Measurements from ENCODE around the gene MORN4.
A peak's percentile ranks its signal among the peaks of the same experiment; 100 is the strongest.
"Not testable (repeated sequence)": the region's sequence is repeated elsewhere in the genome, so short reads cannot be mapped to it uniquely, and the experiment has no call there.

The MORN4 gene

DNA sequence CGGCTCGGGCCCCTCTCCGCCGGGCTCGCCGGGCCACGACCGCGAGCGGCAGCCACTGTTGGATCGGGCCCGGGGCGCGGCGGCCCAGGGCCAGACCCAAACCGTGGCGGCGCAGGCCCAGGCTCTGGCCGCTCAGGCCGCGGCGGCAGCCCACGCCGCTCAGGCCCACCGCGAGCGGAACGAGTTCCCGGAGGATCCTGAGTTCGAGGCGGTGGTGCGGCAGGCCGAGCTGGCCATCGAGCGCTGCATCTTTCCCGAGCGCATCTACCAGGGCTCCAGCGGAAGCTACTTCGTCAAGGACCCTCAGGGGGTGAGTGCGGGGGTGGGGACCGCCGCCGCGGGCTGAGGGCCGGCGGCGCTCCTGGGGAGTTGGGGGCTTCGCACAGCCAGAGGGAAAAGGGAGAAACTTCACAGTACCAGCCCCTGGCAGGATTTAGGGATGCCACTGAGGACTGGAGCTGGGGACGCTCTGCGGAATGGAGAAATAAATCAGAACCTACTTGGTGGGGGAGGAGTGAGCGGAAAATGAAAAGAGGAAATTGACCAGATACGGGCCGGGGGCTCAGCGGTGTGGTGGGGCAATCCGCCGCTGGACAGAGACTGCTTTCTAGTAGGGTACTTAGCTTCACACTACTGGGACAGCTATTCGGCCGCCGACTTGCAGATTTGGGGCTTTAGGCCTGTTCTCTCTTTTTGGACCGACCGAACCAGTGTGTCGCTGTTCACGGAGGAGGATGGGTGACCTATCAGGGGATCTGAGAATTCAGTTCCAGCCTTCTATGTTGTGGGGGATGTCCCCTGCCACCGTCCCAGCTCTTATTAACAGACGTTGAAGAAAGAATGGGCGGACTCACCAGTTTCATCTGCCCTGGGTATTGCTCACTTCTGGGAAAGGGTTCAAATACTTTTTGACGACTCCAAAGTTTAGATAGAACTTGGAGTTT is 7.8 kb upstream of the MORN4 start:
- peak; percentile 58 for DNase-seq (ENCODE audit: low read depth)

- peak; percentile 100 for DNase-seq (ENCODE audit: low read depth)
These were observed 7.0 kb upstream of the MORN4 start, which contains the start of gene PI4K2A for GRCh38 chr10:97640174-97640867. TSS of gene PI4K2A (plus strand) at chr10:97640671. CDS start at chr10:97640743, 72 bp downstream.

GRCh38 chr10:97639090-97639489 is 5.8 kb upstream of the MORN4 start:
- DNase-seq (ENCODE audit: low read depth), result not testable (repeated sequence)

DNA sequence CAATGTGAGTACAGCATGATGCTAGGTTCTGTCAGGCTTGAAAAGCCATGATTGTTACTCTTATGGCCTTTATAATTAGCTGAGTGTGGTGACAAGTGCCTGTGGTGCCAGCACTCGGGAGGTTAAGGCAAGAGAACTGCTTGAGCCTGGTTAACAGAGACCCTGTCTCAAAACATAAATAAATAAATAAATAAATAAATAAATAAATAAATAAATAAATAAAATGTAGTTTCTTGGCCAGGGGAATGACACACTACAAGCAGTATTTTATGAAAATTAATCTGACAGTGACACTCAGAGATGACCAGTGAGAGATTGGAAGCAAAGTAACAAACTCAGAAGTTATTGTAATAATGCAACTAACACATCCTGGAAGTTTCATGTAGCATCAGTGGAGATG is 2.3 kb upstream of the MORN4 start:
- DNase-seq (ENCODE audit: low read depth), result no peak

DNA sequence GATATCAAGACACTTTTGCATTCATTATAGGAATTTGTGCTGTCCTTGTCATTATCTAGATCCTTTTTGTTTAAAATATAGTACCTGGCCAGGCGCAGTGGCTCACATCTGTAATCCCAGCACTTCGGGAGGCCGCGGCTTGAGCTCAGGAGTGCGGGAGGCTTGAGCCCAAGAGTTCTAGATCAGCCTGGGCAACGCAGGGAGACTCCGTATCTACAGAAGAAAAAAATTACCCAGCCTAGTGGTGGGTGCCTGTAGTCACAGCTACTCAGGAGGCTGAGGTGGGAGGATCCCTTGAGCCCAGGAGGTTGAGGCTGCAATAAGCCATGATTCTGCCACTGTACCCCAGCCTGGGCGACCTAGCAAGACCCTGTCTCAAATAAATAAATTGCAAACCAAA is 621 bp upstream of the MORN4 start:
- peak; percentile 48 for DNase-seq (ENCODE audit: low read depth)

GRCh38 chr10:97631098-97631497 is 2.2 kb downstream of the MORN4 start:
- DNase-seq (ENCODE audit: low read depth), result peak; percentile 53

- DNase-seq (ENCODE audit: low read depth), result no peak
These were observed 4.0 kb downstream of the MORN4 start for GRCh38 chr10:97629289-97629688.

DNA sequence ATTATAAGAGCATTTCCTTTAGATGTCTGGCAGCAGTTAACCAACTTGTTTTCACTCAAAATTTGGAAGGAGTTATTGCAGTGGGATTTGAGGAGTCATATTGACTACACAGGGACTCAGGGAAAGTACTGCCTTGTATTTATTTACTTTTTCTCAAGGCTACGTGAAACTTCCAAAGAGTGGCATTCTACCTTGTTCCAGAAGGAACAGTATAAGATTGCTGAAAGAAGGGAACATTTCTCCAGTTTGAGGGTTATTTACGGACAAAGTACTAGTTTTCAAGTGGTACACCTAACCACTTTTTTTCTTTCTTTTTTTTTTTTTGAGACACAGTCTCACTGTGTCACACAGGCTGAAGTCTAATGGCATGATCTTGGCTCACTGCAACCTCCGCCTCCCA is 5.1 kb downstream of the MORN4 start:
- DNase-seq (ENCODE audit: low read depth), result no peak

GRCh38 chr10:97627731-97628130 is 5.6 kb downstream of the MORN4 start:
- no peak for DNase-seq (ENCODE audit: low read depth)

DNA sequence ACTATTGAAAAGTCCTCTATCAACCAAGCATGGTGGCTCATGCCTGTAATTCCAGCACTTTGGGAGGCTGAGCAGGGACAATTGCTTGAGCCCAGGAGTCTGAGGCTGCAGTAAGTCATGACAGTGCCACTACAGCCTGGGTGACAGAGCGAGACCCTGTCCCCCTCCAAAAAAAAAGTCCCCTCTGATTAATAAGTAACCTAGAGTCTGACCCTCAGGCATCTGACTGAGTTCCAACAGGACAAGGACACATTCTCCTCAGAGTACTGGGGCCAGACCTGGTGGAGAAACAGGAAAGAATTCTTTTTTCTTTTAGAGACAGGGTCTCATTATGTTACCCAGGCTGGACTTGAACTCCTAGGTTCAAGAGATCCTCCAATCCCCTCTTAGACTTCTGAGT is 10.0 kb downstream of the MORN4 start:
- no peak for DNase-seq (ENCODE audit: low read depth)

- DNase-seq (ENCODE audit: low read depth), result no peak
These were observed 14.6 kb downstream of the MORN4 start for GRCh38 chr10:97618733-97619132.

- no peak for DNase-seq (ENCODE audit: low read depth)
These were observed 15.0 kb downstream of the MORN4 start for GRCh38 chr10:97618285-97618684.

DNA sequence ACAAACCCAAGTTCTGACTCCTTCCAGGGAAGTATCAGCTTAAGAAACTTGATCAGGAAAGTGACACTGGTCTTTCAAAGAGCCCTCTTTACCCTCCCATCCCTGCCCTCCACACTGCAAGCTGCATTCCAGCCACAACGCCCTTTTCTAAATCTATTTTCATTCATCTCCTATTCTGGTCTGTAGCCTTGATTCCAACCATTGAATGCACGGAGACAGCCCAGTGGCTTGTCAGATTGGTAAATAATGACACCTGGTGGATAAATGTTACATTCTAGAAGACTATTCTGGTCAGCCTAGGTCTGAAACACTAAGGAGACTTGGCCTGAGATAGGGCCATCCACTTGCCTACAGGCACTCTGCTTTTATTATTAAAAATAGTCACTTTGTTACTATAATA is 20.9 kb downstream of the MORN4 start:
- DNase-seq (ENCODE audit: low read depth), result peak; percentile 69

GRCh38 chr10:97611473-97611872 is 21.8 kb downstream of the MORN4 start:
- DNase-seq (ENCODE audit: low read depth), result no peak

GRCh38 chr10:97608991-97609561 is 24.2 kb downstream of the MORN4 start:
- DNase-seq (ENCODE audit: low read depth), result no peak

GRCh38 chr10:97607095-97607636 is 26.1 kb downstream of the MORN4 start:
- DNase-seq (ENCODE audit: low read depth), result no peak

DNA sequence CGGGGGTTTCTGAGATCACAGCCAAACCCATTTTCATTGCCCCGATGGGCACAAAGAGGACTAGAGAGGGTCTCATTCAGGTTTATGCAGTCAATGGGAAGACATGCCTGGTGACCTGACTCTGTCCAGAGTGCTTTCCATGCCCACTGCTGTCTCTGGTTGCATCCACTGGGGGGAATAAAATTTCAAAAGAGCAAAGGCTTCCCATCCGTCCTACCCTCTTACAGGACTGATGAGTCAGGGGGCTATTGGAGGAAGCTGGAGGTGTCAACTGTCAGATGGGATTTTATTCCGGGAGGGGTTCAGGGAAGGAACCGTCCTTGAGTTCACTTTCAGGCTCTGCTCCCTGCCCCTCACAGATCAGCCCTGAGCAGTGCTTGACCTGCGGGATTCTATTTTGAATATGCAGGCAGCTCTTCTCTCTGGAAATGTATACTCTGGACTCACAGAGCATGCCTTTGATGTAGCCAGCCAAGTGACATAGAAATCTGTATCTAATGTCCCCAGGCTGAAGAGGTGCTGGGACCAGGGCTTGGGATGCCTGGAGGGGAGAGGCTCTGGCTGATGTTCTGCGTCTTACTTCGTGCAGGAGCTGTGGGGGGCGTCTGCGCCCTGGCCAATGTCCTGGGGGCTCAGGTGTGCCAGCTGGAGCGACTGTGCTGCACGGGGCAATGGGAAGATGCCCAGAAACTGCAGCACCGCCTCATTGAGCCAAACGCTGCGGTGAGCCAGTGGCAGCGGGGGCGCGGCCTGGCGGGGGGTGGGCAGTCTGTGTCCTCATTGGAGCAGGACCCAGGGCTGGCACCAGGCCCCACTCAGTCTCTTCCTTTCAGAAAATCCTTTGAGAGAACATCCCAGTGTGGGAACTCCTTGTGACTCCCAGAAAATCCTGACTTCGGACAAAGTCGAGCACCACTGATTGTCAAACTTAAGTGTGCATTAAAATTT is 31.8 kb downstream of the MORN4 start:
- DNase-seq (ENCODE audit: low read depth), result no peak

- no peak for DNase-seq (ENCODE audit: low read depth)
These were observed 32.7 kb downstream of the MORN4 start for GRCh38 chr10:97600616-97601015.

DNA sequence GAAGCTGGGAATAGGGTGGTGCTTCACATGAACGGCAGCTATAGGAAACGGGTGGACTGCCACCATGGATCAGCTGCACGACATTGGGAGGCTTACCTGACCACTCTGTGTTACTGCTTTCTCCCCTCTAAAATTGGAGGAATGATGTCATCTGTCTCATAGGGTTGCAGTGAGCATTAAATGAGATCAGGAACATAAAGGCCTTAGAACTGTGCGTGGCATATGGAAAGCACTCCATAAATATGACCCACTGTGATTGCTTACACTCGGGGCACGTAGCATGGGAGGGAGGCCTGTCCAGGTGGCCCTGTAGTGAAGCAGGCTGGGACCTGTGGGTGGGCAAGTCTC is 34.1 kb downstream of the MORN4 start:
- no peak for DNase-seq (ENCODE audit: low read depth)

GRCh38 chr10:97598407-97599271 is 34.7 kb downstream of the MORN4 start:
- DNase-seq (ENCODE audit: low read depth), result no peak

GRCh38 chr10:97597778-97598177 is 35.5 kb downstream of the MORN4 start:
- DNase-seq (ENCODE audit: low read depth), result peak; percentile 24

All from ELR (cell line).